Left colon (tissue), 2 donors: ENCODE results near the gene CEACAM3. TPM values are rescaled to one million over a fixed set of nuclear protein-coding genes. Genes with fewer than 3 reads are reported as not detected.

Experiments
- ATAC-seq: fragments of 200-7000 bp; cut with Tn5 transposase; one replicate; pipeline ENCODE4 v1.9.1; 2020; ENCODE audit warnings: mild to moderate bottlenecking, moderate library complexity
- DNase-seq, 2 donors: peaks; one replicate each; pipeline ENCODE4 v3.0.0-alpha.2; 2020
- intact Hi-C, 2 donors: fragments of 100-400 bp; cut with DNase I in 1 of 2; cut with micrococcal nuclease in 1 of 2; formaldehyde crosslinking; loops; one replicate each; pipeline versions ENCODE4 v1.11.2 to v1.14.0; 2022; cut with DNase I, micrococcal nuclease
- total RNA-seq, 2 donors: library from RNA; stranded (reverse); fragmentation: NEBNext Ultra II Directional; extraction: Animal tissue kit (Norgen Biotek cat#: 25700); gene quantifications; one replicate each; pipeline ENCODE4 v1.2.1, GENCODE V29; 2021
- donor health status: DM: no; HTN: no; CAD: no.
- donor health status: DM: yes; HTN: yes; CAD: no.

The CEACAM3 gene
- total RNA-seq, 2 donors from 2014 or later, result 1.2 to 4.8 TPM

- peak; percentile 80 for ATAC-seq
- no peak for DNase-seq
- intact Hi-C loops, result no loop called here
Measured at GRCh38 chr19:41821003-41821735, 24.8 kb downstream of the CEACAM3 start.

GRCh38 chr19:41837981-41838708 is 41.8 kb downstream of the CEACAM3 start:
- intact Hi-C loops, result no loop called here
- no peak for ATAC-seq
- DNase-seq, result no peak

DNA sequence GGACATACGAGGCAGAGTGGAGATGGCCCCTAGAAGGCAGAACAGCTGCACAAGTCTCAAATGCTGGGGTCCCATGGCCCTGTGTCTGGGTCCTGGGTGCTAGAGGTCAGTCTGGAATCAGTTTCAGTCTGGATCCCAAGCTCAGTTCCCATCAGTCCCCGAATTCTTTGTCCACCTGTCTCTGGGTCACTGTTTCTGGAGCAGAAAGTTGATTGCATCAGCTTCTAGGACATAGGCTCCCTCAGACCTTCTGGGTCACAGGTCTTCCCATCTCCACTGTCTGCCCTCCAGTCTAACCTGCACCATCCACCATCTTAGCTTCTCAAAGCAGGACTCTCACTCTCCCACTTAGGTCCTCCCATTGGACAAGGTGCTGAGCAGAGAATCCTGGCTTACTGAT is 42.8 kb downstream of the CEACAM3 start:
- no peak for ATAC-seq
- DNase-seq, result no peak
- intact Hi-C loops, result no loop called here

DNA sequence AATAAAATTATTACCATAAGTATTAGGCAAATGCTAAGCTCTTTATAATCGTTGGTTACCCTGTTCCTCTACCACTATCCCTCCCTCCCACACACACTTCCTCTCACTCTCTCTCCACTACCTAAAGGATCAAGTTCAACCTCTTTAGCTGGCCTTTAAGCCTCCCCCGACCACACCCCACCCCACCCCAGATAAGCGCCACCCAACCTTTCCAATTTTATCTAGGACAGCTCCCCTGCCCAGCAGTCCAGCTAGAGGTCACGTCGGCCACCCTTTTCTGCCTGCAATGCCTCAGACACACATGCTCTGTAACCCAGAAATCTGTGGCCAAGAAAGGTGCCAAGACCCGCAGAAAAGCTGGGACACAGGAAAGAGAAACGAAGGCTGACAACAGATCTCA is 47.0 kb downstream of the CEACAM3 start:
- intact Hi-C loops, result no loop called here

DNA sequence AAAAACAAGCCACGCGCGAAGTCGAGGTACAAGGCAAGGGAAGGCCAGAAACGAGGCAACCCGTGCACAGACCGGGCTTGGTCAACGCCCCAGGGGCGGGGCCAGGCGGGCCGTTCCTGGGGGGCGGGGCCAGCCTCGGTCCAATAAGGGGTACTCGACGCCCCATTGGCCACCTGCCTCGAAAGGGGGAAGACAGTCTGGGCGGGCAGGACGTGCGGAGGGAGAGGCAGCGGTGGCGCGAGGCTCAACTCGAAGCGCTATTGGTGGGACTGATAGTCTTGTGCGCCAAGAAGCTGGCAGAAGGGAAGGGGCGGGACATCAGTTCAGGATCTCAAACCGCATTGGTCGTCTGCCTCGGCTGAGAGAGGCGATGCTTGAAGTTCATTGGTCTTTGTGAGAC is 48.2 kb downstream of the CEACAM3 start, which contains the start of gene LYPD4:
TSS of gene LYPD4 (minus strand) at position 83 of the 400 bp plus-strand sequence. CDS start 5,398 bp downstream, outside the sequence.
- intact Hi-C loops, result no loop called here
- ATAC-seq (no peak), DNase-seq (no peak)

More for the DNA sequence above, 47.0 kb downstream of the CEACAM3 start:
- DNase-seq (no peak), ATAC-seq (no peak)

DNA sequence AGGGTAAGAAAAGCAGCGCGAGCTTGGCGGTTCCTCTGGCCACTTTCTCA is 48.4 kb downstream of the CEACAM3 start, which contains the start of gene DMRTC2:
TSS of gene DMRTC2 (plus strand) at position 42 of the 50 bp plus-strand sequence. CDS start 2,387 bp downstream, outside the sequence.
- intact Hi-C loops, result no loop called here
- DNase-seq, result no peak
- ATAC-seq, result no peak

DNA sequence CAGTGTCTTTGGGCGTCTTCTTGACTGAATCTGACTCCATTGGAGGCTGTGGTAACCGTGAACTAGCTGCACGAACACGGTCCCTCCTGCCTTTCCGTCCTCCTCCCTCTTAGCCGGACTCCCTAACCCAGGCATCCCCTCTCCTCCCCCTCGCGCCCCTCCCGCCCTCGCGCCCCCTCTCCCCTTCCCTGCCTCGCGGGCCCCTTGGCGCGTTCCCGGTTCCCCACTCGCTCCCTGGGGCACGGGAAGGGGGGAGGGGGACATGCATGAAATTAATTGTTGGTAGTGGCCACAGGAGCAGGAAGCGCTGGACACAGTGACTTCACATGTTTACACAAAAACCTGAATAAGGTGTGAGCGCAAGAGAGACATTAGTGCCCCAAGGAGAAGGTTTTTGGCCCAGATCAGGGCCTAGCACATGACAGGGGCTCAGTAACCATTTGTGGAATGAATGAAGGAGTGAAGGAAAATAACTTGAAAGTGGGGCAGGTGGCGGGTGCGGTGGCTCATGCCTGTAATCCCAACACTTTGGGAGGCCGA is 48.7 kb downstream of the CEACAM3 start:
- no peak for DNase-seq
- ATAC-seq, result no peak
- intact Hi-C loops, result no loop called here

DNA sequence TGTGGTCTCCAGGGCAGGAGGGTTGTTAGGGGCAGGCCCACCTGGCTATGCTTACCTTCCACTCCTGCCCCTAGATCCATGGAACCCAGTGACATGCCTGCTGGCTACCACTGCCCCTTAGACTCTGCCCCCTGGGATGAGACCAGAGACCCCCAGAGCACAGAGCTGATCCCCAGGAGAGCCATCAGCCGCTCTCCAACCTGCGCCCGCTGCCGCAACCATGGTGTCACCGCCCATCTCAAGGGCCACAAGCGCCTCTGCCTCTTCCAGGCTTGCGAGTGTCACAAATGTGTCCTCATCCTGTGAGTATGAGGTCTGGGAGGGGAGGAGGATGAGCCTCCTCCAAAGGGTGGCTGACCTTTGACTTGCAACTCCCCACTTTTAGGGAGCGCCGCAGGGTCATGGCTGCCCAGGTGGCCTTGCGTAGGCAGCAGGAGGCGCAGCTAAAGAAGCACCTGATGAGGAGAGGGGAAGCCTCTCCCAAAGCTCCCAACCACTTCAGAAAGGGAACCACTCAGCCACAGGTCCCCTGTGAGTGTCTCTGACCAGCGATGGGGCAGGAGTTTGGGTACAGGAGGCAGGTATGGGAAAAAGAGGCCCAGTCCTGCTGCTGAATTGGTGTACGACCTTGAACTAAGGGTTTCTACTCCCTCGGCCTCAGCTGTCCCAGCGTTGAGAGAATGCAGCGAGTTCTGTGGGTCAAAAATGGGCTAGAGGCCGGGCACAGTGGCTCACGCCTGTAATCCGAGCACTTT is 51.1 kb downstream of the CEACAM3 start:
- ATAC-seq, result no peak
- intact Hi-C loops, result no loop called here
- no peak for DNase-seq

- DNase-seq, result no peak
- intact Hi-C loops, result no loop called here
- ATAC-seq, result no peak
Measured at GRCh38 chr19:41848666-41849065, 52.3 kb downstream of the CEACAM3 start.

DNA sequence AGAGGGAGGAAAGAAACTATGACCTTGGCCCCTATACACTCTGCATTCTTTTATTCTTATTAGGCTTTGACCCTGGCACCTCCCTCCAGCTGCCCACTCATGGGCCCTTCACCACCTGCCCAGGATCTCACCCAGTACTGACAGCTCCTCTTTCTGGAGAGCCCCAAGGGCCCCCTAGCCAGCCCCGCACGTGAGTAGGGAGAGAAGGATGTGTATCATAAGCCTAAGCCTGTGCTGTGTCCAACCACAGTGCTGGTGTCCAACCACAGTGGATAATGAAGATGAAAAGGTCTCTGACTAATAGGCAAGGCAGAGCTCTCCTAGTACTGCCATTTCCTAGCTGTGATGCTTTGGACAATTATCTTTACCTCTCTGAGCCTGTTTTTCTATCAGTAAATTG is 52.7 kb downstream of the CEACAM3 start:
- intact Hi-C loops, result no loop called here
- DNase-seq, result no peak
- ATAC-seq, result no peak

- ATAC-seq (no peak), DNase-seq (no peak)
- intact Hi-C loops, result no loop called here
Measured at GRCh38 chr19:41850381-41850780, 54.0 kb downstream of the CEACAM3 start.

DNA sequence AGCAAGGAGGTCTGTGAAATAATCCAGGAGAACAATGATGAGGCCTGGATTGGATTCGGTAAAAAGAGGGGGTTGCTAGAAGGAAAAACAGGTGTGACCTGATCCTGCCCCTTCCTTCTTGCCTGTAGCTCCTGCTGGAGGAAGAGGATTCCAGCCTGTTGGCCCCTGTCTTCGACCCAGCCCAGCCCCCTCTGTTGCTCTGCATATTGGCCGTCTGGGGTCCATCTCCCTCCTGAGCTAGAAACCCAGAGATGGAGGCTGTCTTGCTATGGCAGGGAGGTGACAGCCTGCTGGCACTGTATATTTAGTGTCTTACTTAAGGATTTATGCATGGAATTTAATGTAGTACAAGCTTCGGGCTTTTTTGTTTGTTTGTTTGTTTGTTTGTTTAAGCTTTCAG is 55.1 kb downstream of the CEACAM3 start:
- ATAC-seq (no peak), DNase-seq (no peak)
- intact Hi-C loops, result no loop called here

DNA sequence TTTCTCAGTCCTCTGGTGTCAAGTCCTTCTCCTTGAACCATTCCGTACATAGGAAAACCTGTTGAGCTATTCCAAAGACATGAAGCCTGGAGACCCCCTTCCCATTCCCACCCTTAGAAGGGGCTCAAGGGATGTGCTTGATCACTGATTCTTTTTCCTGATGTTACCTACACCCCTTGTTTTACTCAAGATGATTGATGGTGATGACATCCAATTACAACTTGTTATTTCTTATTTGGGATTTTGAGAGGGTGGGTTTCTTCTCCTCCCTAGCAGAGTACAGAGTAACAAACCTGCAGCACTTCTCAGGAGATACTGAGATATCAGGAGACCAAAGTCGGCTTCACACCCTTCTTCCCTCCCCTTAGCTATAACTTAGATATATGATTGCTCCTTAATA is 57.0 kb downstream of the CEACAM3 start:
- no peak for DNase-seq
- intact Hi-C loops, result no loop called here
- ATAC-seq, result no peak

- ATAC-seq (no peak), DNase-seq (no peak)
- intact Hi-C loops, result no loop called here
Measured at GRCh38 chr19:41853768-41854167, 57.4 kb downstream of the CEACAM3 start.

DNA sequence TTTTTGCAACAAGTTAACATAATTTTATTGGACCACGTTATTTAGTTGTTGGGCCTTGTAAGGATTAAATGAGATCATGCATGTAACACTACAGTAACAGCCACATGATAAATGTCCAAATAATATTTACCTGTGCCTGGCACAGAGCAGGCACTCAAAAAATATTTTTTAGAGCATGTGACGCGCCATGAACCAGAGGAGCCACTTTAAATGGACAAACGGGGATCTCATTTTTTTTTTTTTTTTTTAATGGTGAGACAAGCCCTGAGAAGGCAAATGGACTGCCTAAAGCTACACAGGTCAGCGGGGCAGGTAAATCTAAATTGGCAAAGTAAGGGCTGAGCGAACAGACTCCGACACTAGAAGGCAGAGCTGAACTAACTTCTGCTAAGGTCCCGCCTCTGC is 62.8 kb downstream of the CEACAM3 start:
- ATAC-seq, result no peak
- intact Hi-C loops, result no loop called here
- no peak for DNase-seq

DNA sequence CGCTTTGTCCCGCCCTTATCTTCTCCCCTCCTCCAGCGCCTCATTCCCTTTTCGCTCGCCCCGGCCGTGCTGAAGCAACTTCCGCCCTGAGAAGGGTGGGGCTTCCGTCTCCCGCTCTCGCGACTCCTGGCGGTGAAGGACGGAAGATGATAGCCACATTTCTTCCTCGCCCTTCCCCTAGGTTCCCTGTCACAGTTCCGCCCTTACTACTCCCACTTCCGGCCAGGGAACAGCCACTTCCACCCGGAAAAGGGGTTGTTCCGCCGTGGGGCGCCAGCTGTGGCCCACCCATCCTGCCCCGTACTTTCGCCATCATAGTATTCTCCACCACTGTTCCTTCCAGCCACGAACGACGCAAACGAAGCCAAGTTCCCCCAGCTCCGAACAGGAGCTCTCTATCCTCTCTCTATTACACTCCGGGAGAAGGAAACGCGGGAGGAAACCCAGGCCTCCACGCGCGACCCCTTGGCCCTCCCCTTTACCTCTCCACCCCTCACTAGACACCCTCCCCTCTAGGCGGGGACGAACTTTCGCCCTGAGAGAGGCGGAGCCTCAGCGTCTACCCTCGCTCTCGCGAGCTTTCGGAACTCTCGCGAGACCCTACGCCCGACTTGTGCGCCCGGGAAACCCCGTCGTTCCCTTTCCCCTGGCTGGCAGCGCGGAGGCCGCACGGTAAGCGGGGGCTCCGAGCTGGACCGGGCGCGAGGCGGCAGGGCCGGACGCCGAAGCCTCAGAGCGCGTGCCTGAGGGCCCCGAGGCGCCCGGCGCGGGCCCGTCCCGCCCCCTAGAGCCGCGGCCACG is 63.4 kb downstream of the CEACAM3 start, which contains the start of gene RPS19:
TSS of gene RPS19 (plus strand) at position 638 of the 801 bp plus-strand sequence. CDS start 520 bp downstream, outside the sequence.
- intact Hi-C loops, result no loop called here
- DNase-seq, result peak; percentile 98 to 99
- peak; percentile 88 for ATAC-seq

GRCh38 chr19:41860419-41861115 is 64.2 kb downstream of the CEACAM3 start:
- DNase-seq (no peak), ATAC-seq (no peak)
- intact Hi-C loops, result no loop called here
